Right renal cortex interstitium (tissue), 3 donors: Measurements from ENCODE around the gene DGKB. TPM values are rescaled to one million over a fixed set of nuclear protein-coding genes. Genes with fewer than 3 reads are reported as not detected.

Experiments
- DNase-seq, 3 donors: peaks; one replicate each; pipeline ENCODE4 v3.0.0-alpha.2; 2013; ENCODE audit warnings: low read depth in 3 of 3, low spot score in 2 of 3
- polyA plus RNA-seq, 3 donors: library from polyadenylated mRNA; unstranded; fragments of 120-200 nt; gene quantifications; one replicate each; pipeline ENCODE4 v1.2.1, GENCODE V29; 2013; ENCODE audit not compliant: insufficient read length in 3 of 3

DGKB gene
- polyA plus RNA-seq, 3 donors, result 2.5 to 3.9 (median 2.7) TPM

GRCh38 chr7:14868937-14869336 lies 33.6 kb downstream of the DGKB start:
- no peak for DNase-seq

GRCh38 chr7:14861456-14861855 lies 41.1 kb downstream of the DGKB start:
- DNase-seq, result no peak

- no peak for DNase-seq
Measured at GRCh38 chr7:14859267-14859666, 43.3 kb downstream of the DGKB start.

- DNase-seq, result no peak
Measured at GRCh38 chr7:14858866-14859265, 43.7 kb downstream of the DGKB start.

- DNase-seq, result no peak
Measured at GRCh38 chr7:14858410-14858809, 44.1 kb downstream of the DGKB start.

GRCh38 chr7:14855033-14855794 lies 47.3 kb downstream of the DGKB start:
- no peak for DNase-seq

- DNase-seq, result no peak
Measured at GRCh38 chr7:14854471-14854870, 48.1 kb downstream of the DGKB start.

GRCh38 chr7:14851610-14852009 lies 50.9 kb downstream of the DGKB start:
- no peak for DNase-seq

GRCh38 chr7:14850039-14850438 lies 52.5 kb downstream of the DGKB start:
- no peak for DNase-seq

GRCh38 chr7:14846405-14846804 lies 56.1 kb downstream of the DGKB start:
- no peak for DNase-seq

GRCh38 chr7:14843755-14844154 lies 58.8 kb downstream of the DGKB start:
- DNase-seq, result no peak

- DNase-seq, result no peak
Measured at GRCh38 chr7:14842523-14842922, 60.0 kb downstream of the DGKB start.

GRCh38 chr7:14841869-14842268 lies 60.7 kb downstream of the DGKB start:
- no peak for DNase-seq

- no peak for DNase-seq
Measured at GRCh38 chr7:14841086-14841485, 61.5 kb downstream of the DGKB start.

GRCh38 chr7:14839307-14839706 lies 63.2 kb downstream of the DGKB start:
- no peak for DNase-seq

- no peak for DNase-seq
Measured at GRCh38 chr7:14837216-14837615, 65.3 kb downstream of the DGKB start.

GRCh38 chr7:14836571-14837189 lies 65.9 kb downstream of the DGKB start:
- DNase-seq, result peak in 1 of 3 donors; percentile 23

- no peak for DNase-seq
Measured at GRCh38 chr7:14836006-14836405, 66.5 kb downstream of the DGKB start.

- no peak for DNase-seq
Measured at GRCh38 chr7:14835384-14835783, 67.2 kb downstream of the DGKB start.

- DNase-seq, result no peak
Measured at GRCh38 chr7:14834883-14835282, 67.7 kb downstream of the DGKB start.

GRCh38 chr7:14834456-14834855 lies 68.1 kb downstream of the DGKB start:
- no peak for DNase-seq

- DNase-seq, result no peak
Measured at GRCh38 chr7:14833707-14834106, 68.8 kb downstream of the DGKB start.
